Inferior parietal cortex (tissue), 1 donor: Measurements from ENCODE around the gene SNX9.
A peak's percentile ranks its signal among the peaks of the same experiment; 100 is the strongest.

Experiments used
- DNase-seq: peaks from one replicate; pipeline ENCODE4 v3.0.0-alpha.2; 2016; ENCODE audit errors: extremely low spot score

The SNX9 gene

GRCh38 chr6:157804448-157805327 is 18.4 kb upstream of the SNX9 start:
- no peak for DNase-seq

GRCh38 chr6:157806131-157806855 is 16.8 kb upstream of the SNX9 start:
- peak; percentile 62 for DNase-seq

GRCh38 chr6:157806856-157807215 is 16.2 kb upstream of the SNX9 start:
- DNase-seq = no peak

GRCh38 chr6:157808405-157808950 is 14.6 kb upstream of the SNX9 start:
- no peak for DNase-seq

- no peak for DNase-seq
Observed at GRCh38 chr6:157809613-157810012, 13.4 kb upstream of the SNX9 start.

GRCh38 chr6:157811137-157811475 is 11.9 kb upstream of the SNX9 start:
- no peak for DNase-seq

- DNase-seq = no peak
Observed at GRCh38 chr6:157811476-157812173, 11.4 kb upstream of the SNX9 start.

GRCh38 chr6:157812425-157813171 is 10.4 kb upstream of the SNX9 start:
- DNase-seq = no peak

GRCh38 chr6:157813191-157813590 is 9.9 kb upstream of the SNX9 start:
- no peak for DNase-seq

- no peak for DNase-seq
Observed at GRCh38 chr6:157813750-157814455, 9.1 kb upstream of the SNX9 start.

GRCh38 chr6:157814883-157815282 is 8.2 kb upstream of the SNX9 start:
- no peak for DNase-seq

- DNase-seq = no peak
Observed at GRCh38 chr6:157821342-157822033, 1.6 kb upstream of the SNX9 start.

- DNase-seq = no peak
Observed at GRCh38 chr6:157822245-157823000, 623 bp upstream of the SNX9 start.

- no peak for DNase-seq
Observed at GRCh38 chr6:157823528-157824370, 703 bp downstream of the SNX9 start.

- DNase-seq = no peak
Observed at GRCh38 chr6:157825243-157825904, 2.3 kb downstream of the SNX9 start.

GRCh38 chr6:157830354-157831017 is 7.4 kb downstream of the SNX9 start:
- peak; percentile 76 for DNase-seq

GRCh38 chr6:157831018-157831369 is 7.9 kb downstream of the SNX9 start:
- no peak for DNase-seq
